ENCODE data around the gene ACTRT1.

ACTRT1 gene

GRCh38 chrX:128019218-128019617, 33.0 kb downstream of the ACTRT1 start:
- no peak for DNase-seq (ENCODE audit: extremely low spot score)
- POLR2A ChIA-PET, result no interaction called here
- TF ChIP-seq BHLHE40 (IDR thresholded peaks at IDR 0.05; ENCODE audit: borderline replicate concordance) (no peak), ARNT (IDR thresholded peaks at IDR 0.05) (no peak), LEF1 (IDR thresholded peaks at IDR 0.05; ENCODE audit: borderline replicate concordance) (no peak), HDGF (IDR thresholded peaks at IDR 0.05; ENCODE audit: borderline replicate concordance) (no peak), FOXA1 (IDR thresholded peaks at IDR 0.05) (no peak), TARDBP (IDR thresholded peaks at IDR 0.05) (no peak), FOXM1 (IDR thresholded peaks at IDR 0.05; ENCODE audit: borderline replicate concordance) (no peak), SUZ12 (IDR thresholded peaks at IDR 0.05) (no peak)
- CTCF ChIA-PET, result no interaction called here

- no peak for TF ChIP-seq ARNT (IDR thresholded peaks at IDR 0.05)
- ChIA-PET CTCF (no interaction called here), POLR2A (no interaction called here)
- DNase-seq (ENCODE audit: extremely low spot score), result no peak
Observed at GRCh38 chrX:128012015-128012414, 40.2 kb downstream of the ACTRT1 start.

- POLR2A ChIA-PET, result no interaction called here
- CTCF ChIA-PET, result no interaction called here
- no peak for TF ChIP-seq SP1 (IDR thresholded peaks at IDR 0.05)
- no peak for TF ChIP-seq FOXM1 (IDR thresholded peaks at IDR 0.05; ENCODE audit: borderline replicate concordance)
- no peak for TF ChIP-seq NFRKB (IDR thresholded peaks at IDR 0.05)
- TF ChIP-seq TARDBP (IDR thresholded peaks at IDR 0.05), result no peak
- no peak for TF ChIP-seq ELF4 (IDR thresholded peaks at IDR 0.05)
- no peak for TF ChIP-seq LEF1 (IDR thresholded peaks at IDR 0.05; ENCODE audit: borderline replicate concordance)
- no peak for TF ChIP-seq FOXA1 (IDR thresholded peaks at IDR 0.05)
- no peak for TF ChIP-seq ZNF384 (IDR thresholded peaks at IDR 0.05)
- TF ChIP-seq HDGF (IDR thresholded peaks at IDR 0.05; ENCODE audit: borderline replicate concordance), result no peak
- no peak for TF ChIP-seq ARNT (IDR thresholded peaks at IDR 0.05)
- no peak for TF ChIP-seq FOXK2 (IDR thresholded peaks at IDR 0.05)
Observed at GRCh38 chrX:128007882-128008281, 44.3 kb downstream of the ACTRT1 start.

More at GRCh38 chrX:128007882-128008281, 44.3 kb downstream of the ACTRT1 start:
- no peak for DNase-seq (ENCODE audit: extremely low spot score)
